HepG2 (cell line): ENCODE results near the gene POMT1. TPM values are rescaled to one million over a fixed set of nuclear protein-coding genes. Genes with fewer than 3 reads are reported as not detected.

Experiments used
- ATAC-seq: fragments of 200-7000 bp; cut with Tn5 transposase; 3 replicates; pipeline ENCODE4 v1.9.1; 2020; ENCODE audit warnings: mild to moderate bottlenecking, moderate library complexity
- BruUV-seq: library from RNA; stranded (reverse); fragments of 400-500 nt; replicated peaks from 2 replicates; lab custom pipeline; 2021; lab: Mats Ljungman, UMichigan
- CTCF ChIA-PET: fragments of 300-600 bp; formaldehyde crosslinking; extraction: SDS; loops from one replicate; lab custom pipeline; 2021; ENCODE audit warnings: low total read pairs, inconsistent platforms, low intra/inter-chr PET ratio; lab: Yijun Ruan, JAX
- POLR2A ChIA-PET: fragments of 350-600 bp; sonication (Branson Sonifier 250); formaldehyde crosslinking; loops from one replicate; lab custom pipeline; 2020; ENCODE audit warnings: antibody characterized with exemption, inconsistent platforms; lab: Yijun Ruan, JAX
- DNase-seq: peaks from one replicate; pipeline ENCODE4 v3.0.0-alpha.2; 2015; ENCODE audit warnings: low spot score
- FAIRE-seq: peaks from 3 replicates; lab custom pipeline; 2011; peaks lifted over from hg19 to GRCh38; lab: Jason Lieb, UNC
- H2AFZ ChIP-seq: one replicate; pipeline ENCODE4 v1.6.1; 2011; ENCODE audit warnings: low read length, inconsistent platforms
- H3K27ac ChIP-seq: fragments of 300-600 bp; 3 replicates; pipeline ENCODE4 v1.8.0; 2011; ENCODE audit warnings: mixed run types, mild to moderate bottlenecking, mixed read lengths, low read length, inconsistent platforms; ENCODE audit not compliant: insufficient read depth; ENCODE audit errors: extremely low read length
- H3K27me3 ChIP-seq, 2 experiments: fragments of 200-600 bp in 1 of 2; 2 replicates in 1 of 2; 3 replicates in 1 of 2; pipeline versions ENCODE4 v1.6.0 to v1.8.0; 2011; ENCODE audit warnings: low read length in 2 of 2, mild to moderate bottlenecking in 2 of 2, moderate library complexity in 2 of 2, inconsistent platforms in 1 of 2; ENCODE audit not compliant: insufficient read depth in 2 of 2, control insufficient read depth in 1 of 2
- H3K36me3 ChIP-seq, 2 experiments: fragments of 200-600 bp in 1 of 2; replicated peaks in 1 of 2; 2 replicates in 1 of 2; 3 replicates in 1 of 2; pipeline versions ENCODE4 v1.5.1 to v1.8.0; 2011; ENCODE audit warnings: low read length in 2 of 2, inconsistent platforms in 1 of 2; ENCODE audit not compliant: insufficient read depth in 2 of 2, control insufficient read depth in 1 of 2
- H3K4me1 ChIP-seq: 2 replicates; pipeline ENCODE4 v1.5.1; 2012; ENCODE audit warnings: low read length, inconsistent platforms; ENCODE audit not compliant: insufficient read depth
- H3K4me2 ChIP-seq: 2 replicates; pipeline ENCODE4 v1.6.0; 2011; ENCODE audit warnings: low read depth, low read length, inconsistent platforms
- H3K4me3 ChIP-seq, 3 experiments: fragments of 200-600 bp in 1 of 3; sonication (generic), shearing (Covaris generic) in 1 of 3; replicated peaks in 1 of 3; 2 replicates each; pipeline ENCODE4 v1.5.1; 2011 to 2016; ENCODE audit warnings: low read length in 3 of 3, inconsistent platforms in 2 of 3, low read depth in 2 of 3, mild to moderate bottlenecking in 2 of 3, control low read depth in 1 of 3, mixed read lengths in 1 of 3; ENCODE audit not compliant: insufficient read depth in 1 of 3
- H3K79me2 ChIP-seq: one replicate; pipeline ENCODE4 v1.6.1; 2011; ENCODE audit warnings: low read length, inconsistent platforms; ENCODE audit not compliant: insufficient read depth
- H3K9ac ChIP-seq: 2 replicates; pipeline ENCODE4 v1.6.0; 2011; ENCODE audit warnings: mild to moderate bottlenecking, low read depth, low read length, inconsistent platforms; ENCODE audit not compliant: insufficient read depth
- H3K9me3 ChIP-seq: 2 replicates; pipeline ENCODE4 v1.5.1; 2012; ENCODE audit warnings: mild to moderate bottlenecking, low read length
- H4K20me1 ChIP-seq: 2 replicates; pipeline ENCODE4 v1.6.0; 2011; ENCODE audit warnings: inconsistent platforms, mild to moderate bottlenecking, low read length, moderate library complexity; ENCODE audit not compliant: insufficient read depth
- ASH2L ChIP-seq: fragments of 300-600, 200-600 bp; sonication (generic); IDR thresholded peaks from 2 replicates; pipeline ENCODE4 v1.7.0; 2017; ENCODE audit warnings: low read depth, mild to moderate bottlenecking, moderate library complexity, mixed read lengths, low read length; ENCODE audit not compliant: insufficient read length
- ATF2 ChIP-seq: sonication (generic); formaldehyde crosslinking; IDR thresholded peaks from 2 replicates; pipeline ENCODE4 v1.4.0; 2020; ENCODE audit warnings: missing genetic modification reagents
- ATF4 ChIP-seq, 2 experiments: fragments of 450-650 bp in 1 of 2; sonication (generic) in 1 of 2; formaldehyde crosslinking; IDR thresholded peaks; 2 replicates each; pipeline versions ENCODE4 v1.5.0 to v1.8.0; 2020 to 2022; ENCODE audit warnings: mild to moderate bottlenecking in 1 of 2, missing genetic modification reagents in 1 of 2
- ATF7 ChIP-seq, 2 experiments: fragments of 450-650 bp in 1 of 2; sonication (generic) in 1 of 2; formaldehyde crosslinking in 1 of 2; IDR thresholded peaks; 2 replicates each; pipeline versions ENCODE4 v1.4.0 to v1.6.1; 2016 to 2020; ENCODE audit warnings: antibody characterized with exemption in 1 of 2, mild to moderate bottlenecking in 1 of 2, missing genetic modification reagents in 1 of 2
- CEBPB ChIP-seq: IDR thresholded peaks from 2 replicates; pipeline ENCODE4 v1.6.1; 2011; ENCODE audit warnings: low read depth, low read length, improper control_type of control experiment, borderline replicate concordance
- CEBPG ChIP-seq: IDR thresholded peaks from 2 replicates; pipeline ENCODE4 v1.6.1; 2016
- JARID2 ChIP-seq: sonication (generic); formaldehyde crosslinking; IDR thresholded peaks from 2 replicates; pipeline ENCODE4 v1.8.1; 2023; ENCODE audit warnings: missing genetic modification reagents, inconsistent platforms; ENCODE audit not compliant: insufficient replicate concordance
- MAFK ChIP-seq, 2 experiments: IDR thresholded peaks in 1 of 2; conservative IDR thresholded peaks in 1 of 2; 2 replicates each; pipeline ENCODE4 v1.6.1; 2011; ENCODE audit warnings: improper control_type of control experiment in 2 of 2, low read length in 2 of 2
- MTF2 ChIP-seq: sonication (generic); formaldehyde crosslinking; IDR thresholded peaks from 2 replicates; pipeline ENCODE4 v1.5.0; 2020; ENCODE audit warnings: missing genetic modification reagents, borderline replicate concordance
- NR2C2 ChIP-seq: sonication (generic); formaldehyde crosslinking; IDR thresholded peaks from 2 replicates; pipeline ENCODE4 v1.4.0; 2020; ENCODE audit warnings: missing genetic modification reagents, mild to moderate bottlenecking, moderate library complexity, borderline replicate concordance
- PRMT3 ChIP-seq: sonication (generic); formaldehyde crosslinking; IDR thresholded peaks from 2 replicates; pipeline ENCODE4 v1.8.1; 2022; ENCODE audit warnings: low read depth, mild to moderate bottlenecking, moderate library complexity, missing genetic modification reagents, borderline replicate concordance
- TBX2 ChIP-seq: sonication (generic); formaldehyde crosslinking; IDR thresholded peaks from 2 replicates; pipeline ENCODE4 v1.5.0; 2020; ENCODE audit warnings: missing genetic modification reagents, mild to moderate bottlenecking, borderline replicate concordance
- TEAD3 ChIP-seq: optimal IDR thresholded peaks from 2 replicates; pipeline ENCODE3; 2016; ENCODE audit warnings: borderline replicate concordance
- TRIM22 ChIP-seq: fragments of 450-650 bp; IDR thresholded peaks from 2 replicates; pipeline ENCODE4 v1.6.1; 2017
- ZNF317 ChIP-seq: sonication (generic); formaldehyde crosslinking; IDR thresholded peaks from 2 replicates; pipeline ENCODE4 v1.5.0; 2020; ENCODE audit warnings: mild to moderate bottlenecking, missing genetic modification reagents
- WGBS: methylation state at CpG from one replicate; pipeline ENCODE4 v1.1.6; 2017; ENCODE audit warnings: low lambda C conversion rate; 5-methylcytosine and 5-hydroxymethylcytosine counted together
- in situ Hi-C: cut with HindIII; loops from 2 replicates; pipeline ENCODE4 v1.10.0; 2017; ENCODE audit warnings: low pct_unique_long_range_greater_than_20kb; ENCODE audit not compliant: extremely low pct_ligation_motif_present
- intact Hi-C: fragments of 100-400 bp; cut with micrococcal nuclease; formaldehyde crosslinking; loops from one replicate; pipeline ENCODE4 v1.10.0; 2022; ENCODE audit not compliant: unreplicated experiment
- polyA plus RNA-seq, 8 experiments: library from polyadenylated mRNA; depleted of rRNA in 3 of 8; stranded (reverse) in 7 of 8; unstranded in 1 of 8; fragments of >200 nt; fragmentation: Illumina TruSeq in 4 of 8; extraction: Trizol in 4 of 8; gene quantifications; 2 replicates each; pipeline versions ENCODE4 v1.2.1 to v1.2.3, GENCODE V29; 2011 to 2016; ENCODE audit warnings: low read depth in 4 of 8, missing spikeins in 1 of 8, mixed read lengths in 1 of 8; ENCODE audit not compliant: insufficient read depth in 1 of 8
- total RNA-seq, 5 experiments: library from RNA; depleted of rRNA; stranded (reverse); fragments of >200 nt; fragmentation: Illumina TruSeq; extraction: Trizol; gene quantifications; 2 replicates each; pipeline ENCODE4 v1.2.3, GENCODE V29; 2016; ENCODE audit warnings: low read depth in 1 of 5

POMT1 gene
- total and polyA plus RNA-seq, 2 of the 13 experiments (the other 11 are each of a cell fraction or from before 2014, with no cell fraction given): 21.6 to 22.7 TPM

- CTCF ChIA-PET: no interaction called here
- H3K4me3 ChIP-seq: no peak overlapping the region
These were observed 59.6 kb downstream of the POMT1 start for GRCh38 chr9:131562032-131562959.

More at GRCh38 chr9:131562032-131562959, 59.6 kb downstream of the POMT1 start:
- no peak overlapping the region for H3K9ac ChIP-seq
- H3K79me2 ChIP-seq: no peaks in the 10 kb centered on the region
- no peak overlapping the region for H2AFZ ChIP-seq
- no peak for FAIRE-seq
- ATAC-seq: no peak
- H4K20me1 ChIP-seq: no peaks in the 10 kb centered on the region
- H3K27me3 ChIP-seq: peaks cover 2 to 12% of the 10 kb centered on the region in 2 experiments; a peak in 2 of 5 replicates
- peaks cover 5% of the 10 kb centered on the region; the same call in 1 of the 2 replicates for H3K4me1 ChIP-seq
- POLR2A ChIA-PET: no interaction called here
- in situ Hi-C loops: no loop called here
- H3K4me2 ChIP-seq: no peak overlapping the region
- no TSS peak for BruUV-seq
- H3K9me3 ChIP-seq: no peaks in the 10 kb centered on the region
- H3K27ac ChIP-seq: no peak overlapping the region
- H3K36me3 ChIP-seq: no peaks in the 10 kb centered on the region
- DNase-seq: peak; percentile 18
- intact Hi-C loops: no loop called here
- WGBS: 25% methylated on average over 9 of the region's 9 CpGs
- TF ChIP-seq PRMT3 (no peak), ATF2 (peak; percentile 53; the same call in 1 of the 2 replicates), TEAD3 (peak; percentile 58), ASH2L (no peak), TRIM22 (no peak), JARID2 (CRISPR knock-in tag) (no peak), NR2C2 (no peak), CEBPG (peak; percentile 67), MTF2 (no peak), CEBPB (peak; percentile 56; the same call in 1 of the 2 replicates), ZNF317 (CRISPR knock-in tag) (peak; percentile 88), ATF4 (CRISPR knock-in tag; IDR thresholded peaks at IDR 0.05) (peak in 1 of 2 experiments; percentile 55; a peak in 1 of 4 replicates), MAFK (conservative IDR thresholded peaks at IDR 0.05 in 1 of 2, IDR thresholded peaks at IDR 0.05 in 1 of 2; ENCODE audit: low read length in 2 of 2) (no peak), ATF7 (IDR thresholded peaks at IDR 0.05) (0 out of 2 replicates have a peak, but pooled peaks have one; percentile 19), ATF7 (CRISPR knock-in tag; IDR thresholded peaks at IDR 0.05) (no peak), TBX2 (CRISPR knock-in tag) (no peak)
